Brain pericyte (primary cell): ENCODE results near the gene FTCDNL1.

Experiments used
- DNase-seq: peaks from one replicate; pipeline ENCODE4 v3.0.0-alpha.2; 2012; ENCODE audit warnings: low read depth, low spot score

The FTCDNL1 gene

GRCh38 chr2:199850718-199851500, at the start of gene FTCDNL1:
Gene FTCDNL1 (minus strand): TSS chr2:199851192. CDS start chr2:199848962, 2,230 bp downstream.
- no peak for DNase-seq

- no peak for DNase-seq
Measured at GRCh38 chr2:199896617-199897016, 45.6 kb upstream of the FTCDNL1 start.

GRCh38 chr2:199895406-199895805, 44.4 kb upstream of the FTCDNL1 start:
- DNase-seq, result no peak

DNA sequence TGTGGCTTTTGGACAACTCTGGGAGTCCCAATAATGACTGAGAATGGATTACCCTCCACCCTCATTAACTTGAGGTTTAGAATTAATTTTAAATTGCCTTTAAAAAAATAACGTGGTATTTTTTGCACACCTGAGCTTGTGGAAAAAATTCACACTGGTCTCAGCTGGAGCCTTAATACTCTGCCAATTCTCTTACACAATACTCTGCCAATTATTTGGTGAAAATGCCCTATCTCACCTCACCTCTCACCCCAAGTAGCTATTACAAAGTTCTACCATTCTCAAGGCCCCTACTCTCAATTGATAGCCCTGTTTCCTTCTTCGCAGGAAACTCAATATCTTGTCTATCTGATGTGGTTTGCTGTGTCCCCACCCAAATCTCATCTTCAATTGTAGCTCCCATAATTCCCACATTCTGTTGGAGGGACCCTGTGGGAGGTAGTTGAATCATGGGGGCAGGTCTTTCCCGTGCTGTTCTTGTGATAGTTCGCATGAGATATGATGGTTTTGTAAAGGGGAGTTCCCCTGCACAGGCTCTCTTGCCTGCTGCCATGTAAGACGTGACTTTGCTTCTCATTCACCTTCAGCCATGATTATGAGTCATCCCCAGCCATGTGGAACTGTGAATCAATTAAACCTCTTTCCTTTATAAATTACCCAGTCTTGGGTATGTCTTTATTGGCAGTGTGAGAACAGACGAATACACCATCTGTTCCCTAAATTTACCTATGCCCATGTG, 32.7 kb upstream of the FTCDNL1 start:
- DNase-seq, result no peak

DNA sequence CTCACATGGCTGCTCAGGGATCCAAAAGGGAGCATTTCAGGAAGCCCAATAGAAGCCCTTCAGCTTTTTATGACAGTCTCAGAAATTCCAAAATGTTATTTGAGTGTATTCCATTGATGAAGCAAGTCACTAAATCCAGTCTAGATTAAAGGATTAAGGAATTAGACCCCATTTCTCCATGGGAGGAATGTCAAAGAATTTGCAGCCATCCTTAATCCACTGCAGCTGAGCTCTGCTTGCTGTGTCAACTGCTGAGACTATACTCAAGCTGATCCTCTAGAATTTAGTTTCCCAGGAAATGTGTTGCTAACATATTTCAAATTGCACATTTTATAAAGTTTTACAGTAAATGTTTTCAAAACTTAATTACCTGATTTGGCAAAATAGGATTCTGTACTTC, 31.7 kb upstream of the FTCDNL1 start:
- DNase-seq, result no peak

- no peak for DNase-seq
Measured at GRCh38 chr2:199875400-199875799, 24.4 kb upstream of the FTCDNL1 start.

- DNase-seq, result no peak
Measured at GRCh38 chr2:199874209-199874608, 23.2 kb upstream of the FTCDNL1 start.

GRCh38 chr2:199870581-199870980, 19.6 kb upstream of the FTCDNL1 start:
- DNase-seq, result no peak

- no peak for DNase-seq
Measured at GRCh38 chr2:199869653-199870052, 18.7 kb upstream of the FTCDNL1 start.

- DNase-seq, result no peak
Measured at GRCh38 chr2:199869227-199869541, 18.2 kb upstream of the FTCDNL1 start.

GRCh38 chr2:199868431-199869226, 17.6 kb upstream of the FTCDNL1 start:
- no peak for DNase-seq

- no peak for DNase-seq
Measured at GRCh38 chr2:199865905-199866304, 14.9 kb upstream of the FTCDNL1 start.

DNA sequence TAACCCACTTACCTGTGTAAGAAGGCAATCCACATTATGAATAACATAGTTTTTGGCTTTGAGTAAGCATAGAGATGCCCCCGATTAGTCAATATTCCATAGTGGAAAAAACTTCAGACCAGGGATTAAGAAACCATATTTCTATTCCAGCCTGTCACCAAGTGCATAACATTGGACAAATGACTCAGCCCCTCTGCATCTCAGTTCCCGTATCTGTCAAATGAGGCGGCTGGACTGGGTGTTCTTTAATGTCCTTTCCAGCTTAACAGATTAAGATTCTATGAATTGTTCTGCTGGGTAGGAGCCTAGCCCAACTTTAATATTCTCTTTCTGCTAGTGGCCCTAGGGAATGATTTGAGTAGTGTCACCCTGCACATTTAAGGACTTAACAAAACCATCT, 11.8 kb upstream of the FTCDNL1 start:
- no peak for DNase-seq

DNA sequence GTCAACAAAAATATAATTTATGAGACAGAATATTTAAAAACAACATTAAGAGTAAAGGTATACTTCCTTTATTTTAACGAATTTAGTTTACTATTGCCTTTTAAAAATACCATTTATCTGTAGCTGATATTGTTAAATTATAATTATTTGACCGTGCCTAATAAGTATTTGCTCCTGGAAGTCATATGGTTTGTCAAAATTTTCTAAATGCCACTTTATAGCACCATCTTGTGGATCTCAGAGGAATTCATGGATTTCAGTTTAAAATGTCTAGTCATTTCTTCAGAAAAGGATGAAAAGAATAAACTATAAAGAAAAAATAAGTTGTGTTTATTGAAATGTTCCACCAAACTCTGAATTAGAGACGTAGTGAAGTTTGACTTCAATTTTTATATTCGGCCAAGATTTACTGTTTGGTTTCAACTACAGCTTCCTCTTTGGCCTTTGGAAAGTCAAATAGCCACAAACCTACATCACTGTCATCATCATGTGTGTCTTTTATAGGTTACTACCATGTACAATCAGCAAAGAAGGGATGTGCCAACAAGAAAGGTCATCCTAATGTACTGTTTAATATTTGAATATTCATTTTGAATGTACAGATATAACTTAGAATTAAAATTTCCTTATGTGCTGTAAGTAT, 10.3 kb upstream of the FTCDNL1 start:
- DNase-seq, result no peak

DNA sequence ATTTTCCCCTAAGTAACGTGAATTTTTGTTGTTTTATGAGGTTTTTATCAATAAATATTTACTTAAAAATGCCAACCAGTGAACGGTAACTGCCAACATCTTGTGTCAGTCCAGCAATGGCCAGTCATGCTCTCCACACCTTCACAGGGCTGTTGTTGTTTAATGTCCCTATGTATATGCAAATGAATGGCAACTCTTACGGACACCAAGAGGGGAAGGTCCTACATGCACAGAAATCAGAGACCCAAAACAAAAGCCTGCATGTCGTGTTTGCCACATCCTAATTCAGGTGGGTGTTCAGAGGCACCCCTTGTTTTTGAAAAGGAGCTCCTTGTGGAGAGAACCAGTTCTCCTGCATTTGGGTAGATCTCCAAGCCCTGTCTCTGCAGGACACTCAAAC, 4.8 kb upstream of the FTCDNL1 start:
- DNase-seq, result no peak

DNA sequence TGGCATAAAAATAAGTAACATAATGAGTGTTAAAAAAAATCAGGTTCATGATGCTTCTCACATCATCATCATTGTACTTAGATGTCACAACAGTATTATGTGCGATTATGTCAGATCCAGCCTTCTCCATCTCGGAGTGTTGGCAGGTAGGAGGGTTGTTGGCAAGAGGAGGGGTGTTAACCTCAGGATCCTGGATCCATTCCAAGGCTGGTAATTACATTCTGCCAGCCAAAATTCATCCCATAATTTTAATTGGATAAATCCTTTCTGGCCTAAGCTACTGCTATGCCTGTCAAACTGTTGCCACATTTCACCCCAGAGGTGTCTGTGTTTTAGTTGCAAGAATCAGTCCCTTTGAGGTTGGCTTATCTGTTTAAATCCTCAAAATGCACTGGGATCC, 891 bp upstream of the FTCDNL1 start:
- DNase-seq, result no peak

DNA sequence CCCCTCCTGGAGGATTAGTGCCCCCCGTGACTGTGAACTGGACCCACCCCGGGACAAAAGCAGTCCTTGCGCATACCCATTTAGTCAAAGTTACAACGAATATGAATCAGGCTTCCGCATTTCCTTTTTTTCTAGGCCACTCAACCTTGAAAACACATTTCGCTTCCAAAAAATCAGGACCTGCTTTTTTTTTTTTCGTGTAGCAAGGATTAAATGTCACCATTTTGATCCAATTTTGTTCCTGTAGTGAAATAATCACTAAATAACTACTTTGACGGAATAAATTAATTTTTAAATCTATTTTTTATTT, 464 bp upstream of the FTCDNL1 start:
- DNase-seq, result no peak

- DNase-seq, result no peak
Measured at GRCh38 chr2:199850218-199850717, 724 bp downstream of the FTCDNL1 start.

DNA sequence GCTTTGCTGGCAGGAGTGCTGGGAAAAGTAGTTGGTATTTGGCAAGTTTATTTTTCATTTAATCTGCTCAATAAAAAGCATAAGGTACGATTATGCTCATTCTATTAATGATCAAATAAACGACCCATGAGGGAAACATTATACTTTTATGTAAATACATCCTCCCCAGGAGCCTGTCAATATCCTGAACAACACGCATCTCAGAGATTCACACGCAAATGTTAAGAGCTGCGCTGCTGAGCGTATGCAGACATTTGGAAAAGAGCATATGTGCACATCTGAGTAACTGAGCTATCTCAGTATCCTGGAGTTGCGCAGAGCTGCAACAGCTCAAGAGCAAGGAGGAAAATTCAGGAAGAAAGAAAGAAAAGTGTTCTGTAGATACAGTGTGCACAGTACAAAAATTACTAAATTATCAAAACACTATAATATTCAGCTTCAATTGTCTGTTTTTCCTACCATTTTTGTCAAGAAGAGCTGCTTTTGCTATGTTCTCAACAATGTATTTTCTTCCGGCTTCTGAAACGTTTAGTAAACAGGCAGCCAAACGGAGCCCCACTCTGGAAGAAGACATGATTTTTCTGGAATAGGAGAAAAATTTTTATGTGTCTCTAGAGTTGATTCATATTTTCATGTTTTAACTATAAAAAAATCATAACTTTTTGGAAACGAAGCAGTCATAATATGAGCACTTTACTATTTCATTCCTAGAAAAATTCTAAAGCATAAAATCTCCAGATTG, 2.4 kb downstream of the FTCDNL1 start:
- DNase-seq, result no peak

DNA sequence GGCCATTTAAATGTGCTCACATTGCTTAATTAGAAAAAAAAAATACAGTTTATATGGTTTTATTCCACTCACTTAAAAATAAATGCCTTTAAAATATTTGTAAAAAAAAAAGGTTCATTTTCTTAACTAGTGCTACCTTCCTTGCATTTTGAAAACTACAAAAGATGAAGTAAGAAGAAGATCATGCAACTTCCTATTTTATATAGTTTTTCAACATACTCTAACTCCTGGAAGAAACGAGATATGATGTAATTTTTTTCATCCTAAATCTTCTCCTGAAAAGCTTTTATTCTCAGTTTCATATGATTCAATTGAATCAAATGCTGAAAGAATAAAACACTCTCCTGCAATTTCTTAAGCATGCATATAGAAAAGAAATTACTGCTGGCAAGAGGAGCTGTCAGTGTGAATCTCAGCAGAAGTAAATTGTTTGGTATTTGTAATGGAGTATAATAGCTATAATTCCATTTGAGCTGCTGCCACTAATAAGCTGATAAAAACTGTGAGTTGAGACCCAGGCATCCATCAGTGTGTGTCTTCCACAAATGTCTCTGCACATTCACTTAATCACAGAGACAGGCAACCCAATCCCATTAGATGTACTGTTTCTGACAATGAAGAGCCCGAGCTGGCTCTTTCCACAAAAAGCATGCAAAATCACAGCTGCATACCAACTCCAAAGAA, 3.7 kb downstream of the FTCDNL1 start:
- no peak for DNase-seq
